IMR-90 (cell line): Measurements from ENCODE around the gene KRTAP12-1. TPM values are rescaled to one million over a fixed set of nuclear protein-coding genes. Genes with fewer than 3 reads are reported as not detected.

Experiments used
- ATAC-seq: fragments of 200-7000 bp; cut with Tn5 transposase; 2 replicates; pipeline ENCODE4 v1.9.1; 2020; ENCODE audit warnings: low read depth, mild to moderate bottlenecking, moderate library complexity
- BruUV-seq: library from RNA; stranded (reverse); fragments of 400-500 nt; replicated peaks from 2 replicates; lab custom pipeline; 2021; lab: Mats Ljungman, UMichigan
- CTCF ChIA-PET: fragments of 300-600 bp; formaldehyde crosslinking; extraction: SDS; loops from one replicate; lab custom pipeline; 2021; ENCODE audit warnings: antibody characterized with exemption; lab: Yijun Ruan, JAX
- POLR2A ChIA-PET: fragments of 300-600 bp; sonication (Branson Sonifier 250); formaldehyde crosslinking; loops from one replicate; lab custom pipeline; 2022; ENCODE audit warnings: antibody characterized with exemption; ENCODE audit not compliant: unreplicated experiment; lab: Charles Lee
- DNase-seq: peaks from one replicate; pipeline ENCODE4 v3.0.0; 2013
- H2AFZ ChIP-seq: replicated peaks from 2 replicates; pipeline ENCODE3; 2013; ENCODE audit warnings: low read length, mild to moderate bottlenecking; ENCODE audit not compliant: poor library complexity
- H2AK5ac ChIP-seq: 2 replicates; pipeline ENCODE4 v1.6.1; 2013; ENCODE audit warnings: low read depth, low read length, inconsistent platforms
- H2AK9ac ChIP-seq: replicated peaks from 2 replicates; pipeline ENCODE3; 2013; ENCODE audit warnings: mild to moderate bottlenecking, low read depth, low read length, moderate library complexity; ENCODE audit not compliant: poor library complexity
- H2BK120ac ChIP-seq: 2 replicates; pipeline ENCODE4 v1.6.1; 2013; ENCODE audit warnings: low read depth, low read length, inconsistent platforms
- H2BK15ac ChIP-seq: 3 replicates; pipeline ENCODE4 v1.6.1; 2013; ENCODE audit warnings: low read depth, low read length, inconsistent platforms
- H2BK20ac ChIP-seq: 2 replicates; pipeline ENCODE4 v1.6.1; 2013; ENCODE audit warnings: low read depth, mild to moderate bottlenecking, inconsistent platforms, low read length, moderate library complexity
- H2BK5ac ChIP-seq: 2 replicates; pipeline ENCODE4 v1.6.1; 2013; ENCODE audit warnings: mild to moderate bottlenecking, low read depth, low read length, inconsistent platforms; ENCODE audit not compliant: poor library complexity, severe bottlenecking
- H3K14ac ChIP-seq: replicated peaks from 2 replicates; pipeline ENCODE4 v1.6.1; 2013; ENCODE audit warnings: low read depth, low read length, inconsistent platforms
- H3K18ac ChIP-seq: 2 replicates; pipeline ENCODE4 v1.6.1; 2013; ENCODE audit warnings: low read depth, low read length, control low read depth
- H3K23ac ChIP-seq: 2 replicates; pipeline ENCODE4 v1.6.1; 2013; ENCODE audit warnings: low read depth, low read length, inconsistent platforms
- H3K27ac ChIP-seq: 2 replicates; pipeline ENCODE4 v1.5.1; 2013; ENCODE audit warnings: mild to moderate bottlenecking, control low read depth, low read length; ENCODE audit not compliant: insufficient read depth
- H3K27me3 ChIP-seq: 2 replicates; pipeline ENCODE4 v1.6.1; 2013; ENCODE audit warnings: low read length; ENCODE audit not compliant: control insufficient read depth, insufficient read depth
- H3K36me3 ChIP-seq: 2 replicates; pipeline ENCODE4 v1.6.1; 2013; ENCODE audit warnings: low read length, mixed read lengths; ENCODE audit not compliant: control insufficient read depth, insufficient read depth
- H3K4ac ChIP-seq: 2 replicates; pipeline ENCODE4 v1.6.1; 2013; ENCODE audit warnings: low read depth, low read length, inconsistent platforms
- H3K4me1 ChIP-seq: 2 replicates; pipeline ENCODE4 v1.6.1; 2013; ENCODE audit warnings: low read length, mixed read lengths; ENCODE audit not compliant: control insufficient read depth, insufficient read depth
- H3K4me2 ChIP-seq: 2 replicates; pipeline ENCODE4 v1.6.1; 2013; ENCODE audit warnings: low read depth, mild to moderate bottlenecking, control low read depth, low read length, moderate library complexity
- H3K4me3 ChIP-seq: 2 replicates; pipeline ENCODE4 v1.5.1; 2013; ENCODE audit warnings: low read depth, mild to moderate bottlenecking, control low read depth, low read length, moderate library complexity; ENCODE audit not compliant: insufficient read depth
- H3K56ac ChIP-seq: 2 replicates; pipeline ENCODE4 v1.6.1; 2013; ENCODE audit warnings: low read length, inconsistent platforms; ENCODE audit not compliant: insufficient read depth; ENCODE audit errors: extremely low read depth
- H3K79me1 ChIP-seq, 2 experiments: 2 replicates each; pipeline ENCODE4 v1.6.1; 2013; ENCODE audit warnings: low read length in 2 of 2, inconsistent platforms in 1 of 2, low read depth in 1 of 2
- H3K9ac ChIP-seq: 2 replicates; pipeline ENCODE4 v1.6.1; 2013; ENCODE audit warnings: low read depth, low read length, control low read depth
- H3K9me1 ChIP-seq: 2 replicates; pipeline ENCODE4 v1.6.1; 2013; ENCODE audit warnings: low read length, inconsistent platforms; ENCODE audit not compliant: insufficient read depth
- H3K9me3 ChIP-seq: 2 replicates; pipeline ENCODE4 v1.6.1; 2013; ENCODE audit warnings: low read length; ENCODE audit not compliant: control insufficient read depth, insufficient read depth
- H4K20me1 ChIP-seq: 2 replicates; pipeline ENCODE4 v1.6.1; 2013; ENCODE audit warnings: low read length, inconsistent platforms; ENCODE audit not compliant: insufficient read depth
- H4K5ac ChIP-seq: 2 replicates; pipeline ENCODE4 v1.6.1; 2013; ENCODE audit warnings: mild to moderate bottlenecking, low read depth, low read length, control low read depth
- H4K8ac ChIP-seq, 2 experiments: 2 replicates each; pipeline ENCODE4 v1.6.1; 2013; ENCODE audit warnings: low read depth in 2 of 2, low read length in 2 of 2, control low read depth in 1 of 2, inconsistent platforms in 1 of 2
- H4K91ac ChIP-seq: 2 replicates; pipeline ENCODE4 v1.6.1; 2013; ENCODE audit warnings: low read depth, low read length, inconsistent platforms; ENCODE audit not compliant: insufficient read depth
- BHLHE40 ChIP-seq: fragments of 150-350 bp; IDR thresholded peaks from 2 replicates; pipeline ENCODE4 v1.6.1; 2016; ENCODE audit warnings: mild to moderate bottlenecking, low read depth, low read length
- CEBPB ChIP-seq: IDR thresholded peaks from 2 replicates; pipeline ENCODE4 v1.6.1; 2012; ENCODE audit warnings: low read depth, low read length, improper control_type of control experiment
- CHD1 ChIP-seq: IDR thresholded peaks from 2 replicates; pipeline ENCODE4 v1.6.1; 2012; ENCODE audit warnings: low read depth, low read length, improper control_type of control experiment
- CTCF ChIP-seq: conservative IDR thresholded peaks from 2 replicates; pipeline ENCODE4 v1.5.1; 2012; ENCODE audit warnings: mild to moderate bottlenecking, low read depth, low read length, improper control_type of control experiment
- ELK1 ChIP-seq: fragments of 150-350 bp; IDR thresholded peaks from 2 replicates; pipeline ENCODE4 v1.6.1; 2016; ENCODE audit warnings: low read depth, mild to moderate bottlenecking, low read length, moderate library complexity, borderline replicate concordance
- FOS ChIP-seq: fragments of 150-350 bp; IDR thresholded peaks from 2 replicates; pipeline ENCODE4 v1.6.1; 2016; ENCODE audit warnings: low read depth, low read length
- MAFK ChIP-seq: IDR thresholded peaks from 2 replicates; pipeline ENCODE4 v1.6.1; 2012; ENCODE audit warnings: low read depth, low read length, improper control_type of control experiment
- MAZ ChIP-seq: IDR thresholded peaks from 2 replicates; pipeline ENCODE4 v1.6.1; 2012; ENCODE audit warnings: low read depth, mild to moderate bottlenecking, low read length, improper control_type of control experiment, moderate library complexity, borderline replicate concordance
- MXI1 ChIP-seq: IDR thresholded peaks from 2 replicates; pipeline ENCODE4 v1.6.1; 2012; ENCODE audit warnings: low read depth, mild to moderate bottlenecking, low read length, moderate library complexity, borderline replicate concordance
- NFE2L2 ChIP-seq: fragments of 150-350 bp; IDR thresholded peaks from 2 replicates; pipeline ENCODE4 v1.6.1; 2016; ENCODE audit warnings: low read depth, mild to moderate bottlenecking, low read length
- RAD21 ChIP-seq: IDR thresholded peaks from 2 replicates; pipeline ENCODE4 v1.6.1; 2012; ENCODE audit warnings: low read length, improper control_type of control experiment
- RCOR1 ChIP-seq: IDR thresholded peaks from 2 replicates; pipeline ENCODE4 v1.6.1; 2012; ENCODE audit warnings: mild to moderate bottlenecking, low read length, improper control_type of control experiment; ENCODE audit not compliant: insufficient replicate concordance
- WGBS, 2 experiments: methylation state at CpG; one replicate each; pipeline versions ENCODE4 v1.1.5 to v1.1.7; 2013; ENCODE audit warnings: missing lambda C conversion rate in 2 of 2; ENCODE audit not compliant: insufficient read length in 1 of 2; ENCODE audit errors: extremely low coverage in 2 of 2; 5-methylcytosine and 5-hydroxymethylcytosine counted together
- dilution Hi-C: fragments of 300-500 bp; cut with HindIII; formaldehyde crosslinking; loops from one replicate; pipeline ENCODE4 v1.14.3; 2018; ENCODE audit warnings: low sequenced_read_pairs; ENCODE audit not compliant: unreplicated experiment
- in situ Hi-C: fragments of 300-500 bp; cut with MboI; formaldehyde crosslinking; loops from 3 replicates; pipeline ENCODE4 v1.14.3; 2019; ENCODE audit warnings: low sequenced_read_pairs, inconsistent platforms, mixed read lengths
- intact Hi-C: fragments of 100-400 bp; cut with micrococcal nuclease; formaldehyde crosslinking; loops from 2 replicates; pipeline ENCODE4 v1.10.0; 2022
- polyA plus RNA-seq, 3 experiments: library from polyadenylated mRNA; depleted of rRNA; stranded (reverse); fragments of >200 nt; gene quantifications; 2 replicates each; pipeline ENCODE4 v1.2.3, GENCODE V29; 2012; ENCODE audit warnings: low replicate concordance in 1 of 3
- total RNA-seq: library from RNA; depleted of rRNA; stranded (reverse); fragments of >200 nt; gene quantifications from 2 replicates; pipeline ENCODE4 v1.2.3, GENCODE V29; 2012

The KRTAP12-1 gene
- total and polyA plus RNA-seq, 2 of the 4 experiments (the other 2 are of a cell fraction) = not detected

GRCh38 chr21:44726826-44727225, 44.9 kb upstream of the KRTAP12-1 start:
- Histone ChIP-seq H3K9me3 (no peaks in the 10 kb centered on the region), H4K8ac (no peak overlapping the region), H2BK120ac (no peak overlapping the region), H2BK20ac (no peak overlapping the region), H3K27ac (no peak overlapping the region), H3K9me1 (no peaks in the 10 kb centered on the region), H2BK15ac (no peak overlapping the region), H3K4me3 (no peak overlapping the region), H3K18ac (no peak overlapping the region), H3K4ac (no peak overlapping the region), H3K23ac (no peak overlapping the region), H2AFZ (no peak overlapping the region), H3K56ac (no peak overlapping the region), H2AK9ac (no peak overlapping the region), H3K4me2 (no peak overlapping the region), H2BK5ac (no peak overlapping the region), H4K20me1 (no peaks in the 10 kb centered on the region), H4K5ac (no peak overlapping the region), H3K4me1 (no peaks in the 10 kb centered on the region), H3K14ac (no peak overlapping the region), H3K27me3 (peaks cover 43% of the 10 kb centered on the region), H4K91ac (no peak overlapping the region), H2AK5ac (no peak overlapping the region), H3K9ac (no peak overlapping the region), H3K36me3 (no peaks in the 10 kb centered on the region), H3K79me1 (no peaks in the 10 kb centered on the region)
- ChIA-PET CTCF (no interaction called here), POLR2A (no interaction called here)
- DNase-seq (no peak), ATAC-seq (no peak)
- dilution Hi-C loops (no loop called here), intact Hi-C loops (no loop called here), in situ Hi-C loops (no loop called here)
- 78% methylated on average over 6 of the region's 6 CpGs; no CpG with 5 or more reads in 1 of the 2 experiments for WGBS, 2 experiments
- TF ChIP-seq MAFK (no peak), FOS (no peak), CHD1 (no peak), RAD21 (no peak), RCOR1 (no peak), BHLHE40 (no peak), CEBPB (no peak), MAZ (no peak), CTCF (no peak), NFE2L2 (no peak), MXI1 (no peak), ELK1 (no peak)
- no TSS peak for BruUV-seq
